K562 (cell line): ENCODE results near the gene LRRC30.

Source experiments
- HEY1 ChIP-seq: fragments of 250-450 bp; sonication (Bioruptor Pico); IDR thresholded peaks from 2 replicates; pipeline ENCODE4 v1.5.0; 2020; ENCODE audit warnings: mild to moderate bottlenecking, moderate library complexity, borderline replicate concordance
- HMGN3 ChIP-seq: IDR thresholded peaks from 2 replicates; pipeline ENCODE4 v1.6.1; 2011; ENCODE audit warnings: borderline replicate concordance, low read depth, mild to moderate bottlenecking, mixed read lengths, low read length; ENCODE audit not compliant: insufficient read length; ENCODE audit errors: extremely low read depth
- KDM1A ChIP-seq, 2 experiments: fragments of 450-650 bp; IDR thresholded peaks; 2 replicates each; pipeline ENCODE4 v1.6.1; 2016; ENCODE audit warnings: mild to moderate bottlenecking in 2 of 2
- TRIM24 ChIP-seq, 2 experiments: fragments of 450-650 bp; IDR thresholded peaks; 2 replicates each; pipeline ENCODE4 v1.6.1; 2016
- USF1 ChIP-seq: sonication (generic); formaldehyde crosslinking; IDR thresholded peaks from 2 replicates; pipeline ENCODE4 v1.9.0; 2022; ENCODE audit warnings: mild to moderate bottlenecking, missing genetic modification reagents
- TF ChIP-seq, protein P1 (sequence below), 3 experiments: IDR thresholded peaks in 2 of 3; conservative IDR thresholded peaks in 1 of 3; 2 replicates each; pipeline ENCODE4 v1.5.1; 2011 to 2012; ENCODE audit warnings: low read length in 3 of 3, mild to moderate bottlenecking in 3 of 3, control low read depth in 2 of 3, improper control_type of control experiment in 1 of 3, inconsistent platforms in 1 of 3, low read depth in 1 of 3, mixed read lengths in 1 of 3, moderate library complexity in 1 of 3; ENCODE audit not compliant: insufficient read depth in 2 of 3

DNA sequence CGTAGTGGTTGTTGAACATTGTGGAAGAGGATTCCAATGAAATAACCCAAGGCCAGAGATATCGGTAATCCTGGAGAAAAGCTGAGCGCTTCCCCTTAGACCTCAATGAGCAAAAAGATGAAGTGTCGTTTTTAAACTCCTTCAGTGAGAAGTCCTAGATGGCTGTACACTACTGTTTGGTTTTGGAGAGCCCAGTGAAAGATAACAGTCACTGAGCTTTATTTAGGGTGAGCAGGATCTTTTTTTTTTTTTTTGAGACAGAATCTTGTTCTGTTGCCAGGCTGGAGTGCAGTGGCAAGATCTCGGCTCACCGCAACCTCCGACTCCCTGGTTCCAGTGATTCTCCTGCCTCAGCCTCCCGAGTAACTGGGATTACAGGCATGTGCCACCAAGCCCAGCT lies 24.2 kb downstream of the LRRC30 start:
- TF ChIP-seq TRIM24 (IDR thresholded peaks at IDR 0.05) (no peak), KDM1A (IDR thresholded peaks at IDR 0.05) (no peak), HEY1 (CRISPR knock-in tag) (no peak), USF1 (CRISPR knock-in tag) (no peak), HMGN3 (no peak)
- TF ChIP-seq, protein P1, sequence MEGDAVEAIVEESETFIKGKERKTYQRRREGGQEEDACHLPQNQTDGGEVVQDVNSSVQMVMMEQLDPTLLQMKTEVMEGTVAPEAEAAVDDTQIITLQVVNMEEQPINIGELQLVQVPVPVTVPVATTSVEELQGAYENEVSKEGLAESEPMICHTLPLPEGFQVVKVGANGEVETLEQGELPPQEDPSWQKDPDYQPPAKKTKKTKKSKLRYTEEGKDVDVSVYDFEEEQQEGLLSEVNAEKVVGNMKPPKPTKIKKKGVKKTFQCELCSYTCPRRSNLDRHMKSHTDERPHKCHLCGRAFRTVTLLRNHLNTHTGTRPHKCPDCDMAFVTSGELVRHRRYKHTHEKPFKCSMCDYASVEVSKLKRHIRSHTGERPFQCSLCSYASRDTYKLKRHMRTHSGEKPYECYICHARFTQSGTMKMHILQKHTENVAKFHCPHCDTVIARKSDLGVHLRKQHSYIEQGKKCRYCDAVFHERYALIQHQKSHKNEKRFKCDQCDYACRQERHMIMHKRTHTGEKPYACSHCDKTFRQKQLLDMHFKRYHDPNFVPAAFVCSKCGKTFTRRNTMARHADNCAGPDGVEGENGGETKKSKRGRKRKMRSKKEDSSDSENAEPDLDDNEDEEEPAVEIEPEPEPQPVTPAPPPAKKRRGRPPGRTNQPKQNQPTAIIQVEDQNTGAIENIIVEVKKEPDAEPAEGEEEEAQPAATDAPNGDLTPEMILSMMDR (IDR thresholded peaks at IDR 0.05 in 2 of 3, conservative IDR thresholded peaks at IDR 0.05 in 1 of 3; ENCODE audit: insufficient read depth in 2 of 3, low read depth in 1 of 3, low read length in 3 of 3), result no peak
